ENCODE results near the gene IRF2.
A peak's percentile ranks its signal among the peaks of the same experiment; 100 is the strongest.

The IRF2 gene

GRCh38 chr4:184402239-184402638, 72.1 kb downstream of the IRF2 start:
- DNase-seq (ENCODE audit: low read depth, low spot score), result no peak
- in situ Hi-C loops (cut with HindIII; ENCODE audit: low sequenced_read_pairs), result no loop called here
- no peak for TF ChIP-seq CTCF (IDR thresholded peaks at IDR 0.05; ENCODE audit: low read depth, low read length)
- H3K4me3 ChIP-seq (ENCODE audit: low read depth, low read length), result no peak overlapping the region

- TF ChIP-seq CTCF (IDR thresholded peaks at IDR 0.05; ENCODE audit: low read depth, low read length), result no peak
- in situ Hi-C loops (cut with HindIII; ENCODE audit: low sequenced_read_pairs), result no loop called here
- DNase-seq (ENCODE audit: low read depth, low spot score), result peak; percentile 55
- no peak overlapping the region for H3K4me3 ChIP-seq (ENCODE audit: low read depth, low read length)
Observed at GRCh38 chr4:184401397-184402171, 72.8 kb downstream of the IRF2 start.

- TF ChIP-seq CTCF (IDR thresholded peaks at IDR 0.05; ENCODE audit: low read depth, low read length), result no peak
Observed at GRCh38 chr4:184400891-184401290, 73.5 kb downstream of the IRF2 start.

GRCh38 chr4:184400375-184400870, 73.9 kb downstream of the IRF2 start:
- no peak overlapping the region for H3K4me3 ChIP-seq (ENCODE audit: low read depth, low read length)
- peak; percentile 92 for DNase-seq (ENCODE audit: low read depth, low spot score)
- peak; percentile 23 for TF ChIP-seq CTCF (IDR thresholded peaks at IDR 0.05; ENCODE audit: low read depth, low read length)
- in situ Hi-C loops (cut with HindIII; ENCODE audit: low sequenced_read_pairs), result no loop called here

More at GRCh38 chr4:184400891-184401290, 73.5 kb downstream of the IRF2 start:
- in situ Hi-C loops (cut with HindIII; ENCODE audit: low sequenced_read_pairs), result no loop called here
- H3K4me3 ChIP-seq (ENCODE audit: low read depth, low read length), result no peak overlapping the region
- DNase-seq (ENCODE audit: low read depth, low spot score), result no peak

- no peak for DNase-seq (ENCODE audit: low read depth, low spot score)
- TF ChIP-seq CTCF (IDR thresholded peaks at IDR 0.05; ENCODE audit: low read depth, low read length), result no peak
- in situ Hi-C loops (cut with HindIII; ENCODE audit: low sequenced_read_pairs), result no loop called here
- H3K4me3 ChIP-seq (ENCODE audit: low read depth, low read length), result no peak overlapping the region
Observed at GRCh38 chr4:184399512-184399908, 74.8 kb downstream of the IRF2 start.

GRCh38 chr4:184398741-184399511, 75.4 kb downstream of the IRF2 start:
- no peak overlapping the region for H3K4me3 ChIP-seq (ENCODE audit: low read depth, low read length)
- TF ChIP-seq CTCF (IDR thresholded peaks at IDR 0.05; ENCODE audit: low read depth, low read length), result no peak
- in situ Hi-C loops (cut with HindIII; ENCODE audit: low sequenced_read_pairs), result no loop called here
- no peak for DNase-seq (ENCODE audit: low read depth, low spot score)
